Renal cortical epithelial cell (primary cell): ENCODE results near the gene RAB3C. TPM values are rescaled to one million over a fixed set of nuclear protein-coding genes. Genes with fewer than 3 reads are reported as not detected.

Experiments
- DNase-seq: peaks from one replicate; pipeline ENCODE4 v3.0.0-alpha.2; 2011; ENCODE audit warnings: low read depth
- total RNA-seq: library from RNA; depleted of rRNA; stranded (reverse); fragments of >200 nt; gene quantifications from 2 replicates; pipeline ENCODE4 v1.2.3, GENCODE V29; 2014

RAB3C gene
- total RNA-seq, 1 donor from 2014 or later = not detected

DNA sequence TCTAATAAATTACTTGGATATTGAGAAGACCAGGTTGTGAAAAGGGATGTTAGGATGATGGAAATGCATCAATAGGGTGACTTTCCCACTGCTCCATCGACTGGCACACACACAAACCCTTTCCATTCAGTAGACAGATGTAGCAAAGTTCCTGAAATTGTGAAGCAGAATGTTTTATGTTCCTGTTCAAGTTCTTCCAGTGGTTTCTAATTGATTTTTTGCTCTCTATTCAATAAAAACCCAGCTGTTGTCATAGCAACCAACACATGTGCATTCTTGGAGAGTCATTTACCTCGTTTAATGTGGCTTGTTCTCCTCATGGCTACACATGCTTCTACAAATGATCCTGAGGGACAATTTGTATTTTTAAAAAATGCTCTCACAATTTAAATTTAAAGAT, 244.6 kb downstream of the RAB3C start:
- peak; percentile 3 for DNase-seq

DNA sequence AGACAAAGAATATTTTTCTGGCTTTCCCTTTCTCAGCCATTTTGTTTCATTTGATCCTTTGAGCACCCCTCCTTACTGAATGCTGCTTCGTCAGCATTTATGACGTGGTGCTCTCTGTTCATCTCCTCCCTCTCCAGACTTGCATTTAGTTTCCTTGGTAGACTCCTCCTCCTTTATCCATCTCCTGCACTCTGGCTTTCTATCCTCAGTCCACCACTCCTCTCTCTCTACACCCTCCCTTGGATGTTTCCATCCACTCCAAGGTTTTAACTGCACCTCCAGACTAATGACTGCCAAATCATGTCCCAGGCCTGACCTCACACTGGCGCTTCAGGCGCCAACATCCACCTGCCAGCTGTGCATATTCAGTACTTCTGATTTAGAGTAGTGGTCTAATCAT, 245.4 kb downstream of the RAB3C start:
- DNase-seq = no peak

DNA sequence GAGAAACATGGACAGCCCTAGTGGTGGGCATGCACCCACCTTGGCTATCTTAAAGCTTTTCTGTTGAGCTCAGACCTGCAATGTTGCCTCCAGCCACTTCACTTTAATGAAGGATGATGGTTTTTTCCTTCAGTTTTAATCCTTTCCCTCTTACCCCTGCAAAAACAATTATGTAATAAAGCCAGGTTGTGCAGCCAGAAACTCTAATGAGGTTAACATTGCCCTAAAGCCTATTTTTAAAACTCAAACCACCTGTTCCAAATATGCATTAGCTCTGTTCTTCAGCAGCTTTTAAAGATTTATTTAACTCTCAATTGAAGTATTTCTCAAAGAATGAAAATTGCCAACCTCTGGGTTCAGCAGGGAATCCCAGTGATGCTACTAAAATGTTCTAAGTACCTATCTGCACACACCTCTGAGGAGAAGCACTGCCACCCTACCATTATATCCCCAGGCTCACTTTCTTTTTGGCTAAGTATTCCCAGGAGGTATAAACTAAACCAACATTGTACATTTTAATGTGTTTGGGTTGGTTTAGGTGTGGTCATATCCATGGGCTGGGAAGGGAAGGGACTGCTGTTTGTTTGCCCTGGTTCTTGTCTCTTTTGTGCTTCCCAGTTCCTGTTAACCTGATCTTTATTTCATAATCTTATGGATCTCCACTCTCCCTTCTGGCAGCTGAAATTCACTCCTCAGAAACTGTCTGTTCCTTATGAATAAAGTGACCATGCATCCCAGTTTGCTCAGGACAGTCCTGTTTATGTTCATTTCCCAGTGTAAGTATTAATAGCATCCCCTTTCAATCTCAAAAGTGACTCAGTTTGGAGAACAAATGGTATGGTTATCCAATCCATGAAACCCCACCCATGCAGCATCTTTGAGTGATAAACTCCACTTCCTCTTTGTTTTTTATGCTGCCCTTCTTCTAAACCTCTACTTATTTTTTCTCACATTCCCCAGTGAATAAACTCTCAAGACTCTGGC, 251.7 kb downstream of the RAB3C start:
- DNase-seq = no peak

DNA sequence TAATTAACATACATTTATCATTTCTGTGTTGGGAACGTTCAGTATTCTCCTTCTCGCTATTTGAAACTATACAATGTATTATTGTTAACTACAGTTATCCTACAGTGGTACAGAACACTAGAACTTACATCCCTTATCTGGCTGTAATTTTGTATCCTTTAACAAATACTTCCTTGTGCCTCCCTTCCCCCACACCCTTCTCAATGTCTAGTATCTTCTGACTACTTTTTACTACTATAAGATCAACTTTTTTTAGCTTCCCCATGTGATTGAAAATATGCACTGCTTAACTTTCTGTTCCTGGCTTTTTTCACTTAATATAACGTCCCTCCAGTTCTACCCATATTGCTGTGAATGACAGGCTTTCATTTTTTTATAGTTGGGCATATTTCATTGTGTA, 253.5 kb downstream of the RAB3C start:
- DNase-seq = no peak

DNA sequence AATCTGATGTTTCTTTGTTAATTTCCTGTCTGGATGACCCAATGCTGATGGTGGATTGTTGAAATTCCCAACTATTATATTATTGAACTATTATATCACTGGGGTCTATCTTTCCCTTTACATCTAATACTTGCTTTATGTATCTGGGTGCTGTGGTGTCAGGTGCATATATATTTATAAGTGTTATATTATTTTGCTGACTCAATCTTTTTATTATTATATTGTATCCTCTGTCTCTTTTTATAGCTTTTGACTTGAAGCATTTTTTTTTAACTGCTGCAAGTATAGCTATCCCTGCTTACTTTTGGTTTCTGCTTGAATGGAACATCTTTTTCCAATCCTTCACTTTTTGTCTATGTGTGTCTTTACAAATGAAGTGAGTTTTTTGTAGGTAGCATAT, 255.9 kb downstream of the RAB3C start:
- DNase-seq = no peak

DNA sequence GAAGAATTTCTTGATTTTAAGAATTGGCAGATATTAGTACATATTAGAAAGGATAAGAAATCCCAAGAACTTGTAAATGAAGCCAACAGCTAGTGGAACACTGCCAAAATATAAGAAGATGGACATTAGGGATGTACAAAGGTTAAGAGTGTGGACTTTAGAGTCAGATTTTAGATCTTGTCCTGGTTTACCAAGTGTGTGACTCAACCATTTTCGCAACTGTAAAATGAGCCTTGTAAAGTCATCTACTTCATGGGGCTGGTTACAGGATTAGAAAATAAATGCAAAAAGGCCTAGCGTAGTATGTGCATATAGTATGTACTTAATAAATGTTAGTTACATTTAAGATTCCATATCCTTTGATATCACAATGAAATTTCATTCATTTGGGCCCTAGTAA, 260.0 kb downstream of the RAB3C start:
- DNase-seq = peak; percentile 53

DNA sequence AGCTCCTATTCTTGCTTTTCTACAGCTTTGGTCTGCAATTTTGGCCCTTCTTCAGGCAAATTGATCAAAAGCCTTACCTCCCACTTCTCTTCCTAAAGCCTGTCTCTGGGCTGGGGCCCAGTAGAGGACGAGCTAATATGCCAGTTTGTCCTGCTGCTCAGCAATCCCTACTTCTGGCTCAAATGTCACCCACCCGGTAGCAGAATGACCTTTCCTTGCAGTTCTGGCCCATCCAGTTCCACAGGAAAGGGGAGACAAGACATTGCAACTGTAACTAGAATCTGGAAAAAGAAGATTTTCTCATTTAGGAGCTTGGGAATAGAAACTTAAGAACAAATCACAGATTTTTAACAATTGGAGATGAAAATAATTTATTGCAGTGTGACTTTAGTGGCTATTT, 261.5 kb downstream of the RAB3C start:
- DNase-seq = no peak

DNA sequence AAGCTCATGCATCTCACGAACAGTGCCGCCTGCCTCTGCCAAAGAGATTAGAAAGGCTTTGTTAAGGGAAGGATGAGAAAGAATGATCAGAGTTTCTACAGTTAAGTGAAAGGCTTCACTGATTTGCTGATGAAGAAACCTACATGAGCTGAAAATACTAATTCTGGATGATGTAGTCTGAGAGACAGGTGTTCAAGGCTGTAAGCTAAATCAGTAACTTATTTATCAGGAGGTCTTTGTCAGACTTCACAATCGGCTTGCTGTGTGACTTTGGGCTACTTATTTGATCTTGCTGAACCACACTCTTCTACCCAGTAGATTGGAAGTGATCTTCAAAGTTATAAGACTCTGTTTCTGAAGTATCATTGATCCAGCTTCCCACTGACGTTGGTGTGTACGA, 264.2 kb downstream of the RAB3C start:
- no peak for DNase-seq

DNA sequence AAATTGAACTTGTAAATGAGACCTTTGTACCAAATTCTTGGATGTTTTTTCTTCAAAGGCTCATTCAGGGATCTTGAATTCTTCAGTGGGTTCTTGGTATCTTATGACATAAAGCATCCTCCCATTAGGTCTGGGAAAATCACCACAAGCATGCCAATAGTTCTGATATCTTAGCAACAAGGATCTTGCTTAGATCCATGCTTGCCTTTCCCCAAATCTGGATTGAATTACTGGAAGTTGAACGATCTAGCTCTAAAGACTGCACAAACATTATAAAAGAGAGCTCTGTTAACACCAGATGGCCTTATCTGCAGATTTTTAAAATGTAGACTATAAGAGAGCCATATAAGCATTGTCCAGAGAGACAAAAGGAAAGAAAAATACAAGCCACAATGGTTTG, 266.3 kb downstream of the RAB3C start:
- DNase-seq = no peak

DNA sequence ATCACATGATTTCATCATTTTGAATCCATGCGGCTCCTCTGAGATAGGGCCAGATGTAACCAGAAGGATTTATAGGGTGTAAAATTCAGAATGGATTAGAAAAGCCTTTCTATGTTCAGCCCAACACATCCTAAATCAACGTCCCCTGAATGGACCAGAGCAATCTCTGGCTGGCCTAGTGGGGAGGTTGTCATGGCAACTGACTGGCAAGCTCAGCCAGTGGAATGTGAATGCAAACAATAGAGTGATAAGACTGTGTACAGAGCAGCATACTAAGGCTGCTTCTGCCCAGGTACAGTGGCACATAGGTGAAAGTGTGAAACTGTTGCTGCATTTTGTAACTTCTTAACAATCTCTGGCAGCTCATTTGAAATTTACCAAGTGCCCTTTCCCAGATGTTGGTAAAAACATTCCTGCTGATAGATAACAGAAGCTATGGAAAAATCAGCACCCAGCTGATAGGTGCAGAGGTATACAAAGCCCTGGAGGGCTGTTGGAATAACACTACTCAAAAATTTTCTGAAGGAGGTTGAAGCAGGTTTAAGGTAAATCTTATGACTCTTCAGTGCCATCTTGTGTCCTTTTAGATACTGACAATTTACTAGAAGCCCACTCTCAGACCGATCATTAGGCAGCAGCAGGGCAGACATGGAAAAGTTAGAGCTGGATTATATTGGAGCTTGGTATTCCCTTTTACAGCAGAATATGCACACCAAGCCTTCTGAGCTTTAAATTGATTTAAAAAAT, 267.2 kb downstream of the RAB3C start:
- DNase-seq = peak; percentile 57

DNA sequence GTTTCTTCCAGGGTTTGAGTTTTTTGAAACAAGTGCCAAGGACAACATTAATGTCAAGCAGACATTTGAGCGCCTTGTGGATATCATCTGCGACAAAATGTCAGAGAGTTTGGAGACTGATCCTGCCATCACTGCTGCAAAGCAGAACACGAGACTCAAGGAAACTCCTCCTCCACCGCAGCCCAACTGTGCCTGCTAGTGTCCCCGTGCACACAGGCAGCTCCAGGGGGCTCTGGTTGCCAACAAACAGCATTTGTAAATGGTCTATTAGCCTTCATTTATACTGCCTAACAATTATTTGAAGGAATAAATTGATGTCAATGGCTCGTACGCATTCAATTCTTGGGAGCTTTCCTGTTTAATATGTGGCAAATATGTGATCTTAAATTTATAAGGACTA, 268.3 kb downstream of the RAB3C start:
- DNase-seq = no peak

DNA sequence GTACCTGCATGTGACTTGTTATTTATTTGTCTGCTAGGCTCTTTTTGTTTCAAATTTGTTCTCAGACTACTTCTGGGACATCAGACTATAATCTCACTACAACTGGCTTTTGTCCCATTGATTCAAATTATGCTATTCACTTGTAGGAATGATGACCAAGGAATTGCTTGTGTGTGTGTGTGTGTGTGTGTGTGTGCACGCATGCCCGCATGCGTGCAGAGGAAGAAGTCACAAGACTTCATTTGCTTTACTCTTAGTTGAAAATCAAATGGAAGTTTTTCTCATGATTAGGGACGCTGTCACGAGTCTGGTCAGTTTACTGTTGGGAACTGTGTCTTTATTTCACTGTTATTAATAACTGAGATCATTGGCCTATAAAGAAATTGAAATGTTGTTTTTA, 268.7 kb downstream of the RAB3C start:
- DNase-seq = no peak

DNA sequence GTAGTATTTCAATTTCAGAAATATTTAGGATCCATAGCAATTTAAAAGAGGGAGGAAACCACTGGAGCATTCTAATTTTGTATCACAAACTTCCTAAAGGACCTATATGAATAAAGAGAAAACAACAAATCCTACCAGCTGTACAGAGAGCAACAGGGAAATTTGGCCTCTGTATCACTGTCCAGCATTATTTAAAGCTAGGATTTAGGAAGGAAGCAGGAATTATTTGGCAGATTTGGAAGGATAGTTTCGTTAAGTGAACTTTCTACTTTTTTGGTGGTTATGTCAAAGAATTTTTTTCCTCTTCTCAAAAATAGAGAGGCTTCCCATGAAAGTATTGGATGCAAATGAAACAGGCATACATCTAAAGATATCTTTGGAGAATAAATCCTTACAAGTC, 269.7 kb downstream of the RAB3C start:
- no peak for DNase-seq

DNA sequence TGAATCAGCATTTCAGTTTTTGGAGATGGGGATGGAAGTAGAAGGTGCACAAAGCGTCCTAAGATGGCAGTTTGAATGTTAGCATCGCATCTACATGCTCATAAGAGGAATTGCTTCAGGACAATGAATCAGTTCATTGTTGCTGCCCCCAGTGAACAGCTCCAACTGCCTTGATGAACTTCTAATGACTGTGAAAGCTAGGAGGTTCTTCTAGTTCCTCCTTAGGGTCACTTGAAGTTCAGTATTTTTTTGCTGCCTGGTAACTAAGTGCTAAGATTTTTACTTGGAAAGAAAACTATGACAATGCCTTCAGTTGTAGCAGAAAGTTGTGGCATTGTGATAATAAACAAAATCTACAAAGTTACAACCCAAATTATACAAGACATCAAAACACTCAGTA, 271.6 kb downstream of the RAB3C start:
- DNase-seq = no peak

DNA sequence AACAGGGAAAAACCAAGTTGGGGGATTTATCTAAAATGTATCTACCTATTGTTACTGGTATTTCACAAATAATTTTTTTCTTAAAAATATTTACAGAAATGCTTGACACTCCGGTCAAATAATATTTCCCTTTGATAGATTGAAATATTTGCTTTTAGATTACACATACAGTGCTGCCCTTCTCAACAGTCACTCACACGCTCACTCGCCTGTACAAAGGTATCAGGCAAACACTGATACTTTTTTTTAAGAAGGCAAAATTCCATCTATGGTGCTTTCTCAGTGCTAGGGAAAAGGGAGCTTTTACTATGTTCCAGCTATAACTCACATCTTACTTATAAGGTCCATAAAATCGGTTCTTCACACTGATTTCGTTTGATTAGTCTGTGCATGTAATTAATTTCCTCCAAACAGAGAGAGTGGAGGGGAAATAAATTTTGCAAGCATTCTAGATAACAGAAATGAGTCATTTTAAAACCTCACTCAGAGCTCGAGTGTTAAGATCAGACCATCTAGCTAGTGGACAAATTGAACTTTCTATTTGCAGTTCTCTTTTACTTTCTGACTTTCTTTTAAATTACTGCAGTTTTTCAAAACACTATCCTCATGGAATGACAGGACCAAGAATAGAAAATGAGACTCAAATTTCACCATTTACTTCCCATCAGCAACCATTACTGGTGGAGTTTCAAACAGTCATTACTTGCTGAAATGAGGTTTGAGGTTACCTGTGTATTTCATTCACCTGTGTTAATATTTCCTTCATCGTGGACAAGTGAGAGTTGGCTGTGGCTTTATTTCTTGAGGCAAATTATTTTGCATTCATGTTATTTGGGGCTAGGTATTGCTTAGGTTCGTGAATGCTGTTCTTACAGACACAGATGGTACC, 273.2 kb downstream of the RAB3C start:
- DNase-seq = no peak

DNA sequence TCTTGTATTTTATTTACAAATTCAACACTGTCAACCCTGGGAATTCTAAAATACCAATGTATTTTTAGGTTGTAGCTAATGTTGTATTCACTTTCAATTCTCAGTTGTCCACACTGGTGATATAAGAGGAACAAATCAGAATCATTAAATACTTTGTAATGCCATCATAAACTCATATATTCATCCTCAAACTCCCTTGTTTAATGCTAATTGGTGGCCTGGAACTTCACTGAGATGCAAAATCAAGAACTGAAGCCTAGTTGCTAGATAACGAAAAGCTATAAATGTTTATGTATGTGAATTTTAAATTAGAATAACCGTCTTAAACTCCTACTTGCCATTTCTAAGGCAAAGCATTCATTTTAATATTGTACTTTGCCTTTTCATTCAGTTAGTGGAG, 274.7 kb downstream of the RAB3C start:
- no peak for DNase-seq

DNA sequence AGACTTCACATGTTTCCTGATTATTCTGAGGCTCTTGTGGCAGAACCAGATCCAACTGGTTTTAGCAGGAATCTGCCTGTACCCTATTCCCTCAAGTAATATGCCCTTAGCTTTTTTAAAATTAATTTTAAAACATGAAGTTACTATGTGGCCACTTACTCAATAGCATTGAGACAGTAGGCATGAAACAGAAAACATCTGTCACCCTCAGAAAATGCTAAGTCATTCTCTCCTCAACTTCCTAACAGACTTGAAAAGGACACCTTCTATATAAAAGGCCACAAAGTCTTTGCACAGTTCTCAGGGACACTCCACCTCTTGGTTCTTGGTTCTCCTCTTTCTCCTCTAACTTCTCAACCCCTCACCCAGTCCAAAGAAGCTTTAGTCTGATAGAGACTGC, 277.8 kb downstream of the RAB3C start:
- no peak for DNase-seq

DNA sequence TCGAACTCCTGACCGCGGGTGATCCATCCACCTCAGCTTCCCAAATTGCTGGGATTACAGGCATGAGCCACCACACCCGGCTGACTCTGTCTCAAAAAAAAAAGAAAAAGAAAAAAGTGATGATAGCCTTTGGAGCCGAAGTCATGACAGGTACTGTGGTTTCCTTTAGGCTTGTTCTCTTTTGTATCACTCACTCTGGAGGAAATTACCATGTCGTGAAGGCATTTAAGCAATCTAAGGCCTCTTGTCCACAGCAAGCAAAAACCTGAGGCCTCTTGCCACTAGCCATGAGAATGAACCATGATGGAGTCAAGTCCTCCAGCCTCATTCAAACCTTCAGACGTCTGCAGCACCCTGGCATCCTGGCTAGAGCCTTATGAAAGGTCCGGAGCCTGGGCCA, 286.1 kb downstream of the RAB3C start:
- no peak for DNase-seq

DNA sequence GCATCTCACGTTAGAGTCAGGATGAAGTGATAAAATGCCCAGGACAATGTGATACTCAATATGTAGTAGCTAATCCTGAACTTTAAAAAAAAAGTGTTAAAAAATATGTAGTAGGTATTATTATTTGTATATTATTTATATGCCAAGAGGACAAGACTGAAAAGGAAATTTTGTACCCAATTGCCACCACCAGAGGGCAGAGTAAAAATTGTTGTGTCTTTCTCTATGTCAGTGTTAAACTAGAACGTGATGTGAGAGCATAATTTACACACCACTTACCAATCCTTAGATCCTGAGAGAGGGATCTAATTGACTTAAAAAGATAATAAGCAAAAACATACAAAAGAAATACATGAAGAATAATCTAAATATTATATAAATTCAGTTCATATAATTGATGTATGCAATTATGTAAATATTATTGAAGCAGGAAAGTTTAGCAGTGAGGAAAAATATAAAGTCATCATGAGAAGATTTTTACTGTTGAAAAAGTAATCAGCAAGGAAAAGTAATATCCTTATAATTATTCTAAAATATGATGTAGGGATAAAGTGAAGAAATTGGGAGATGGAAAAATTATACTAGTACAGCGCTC, 288.9 kb downstream of the RAB3C start:
- DNase-seq = peak; percentile 47

DNA sequence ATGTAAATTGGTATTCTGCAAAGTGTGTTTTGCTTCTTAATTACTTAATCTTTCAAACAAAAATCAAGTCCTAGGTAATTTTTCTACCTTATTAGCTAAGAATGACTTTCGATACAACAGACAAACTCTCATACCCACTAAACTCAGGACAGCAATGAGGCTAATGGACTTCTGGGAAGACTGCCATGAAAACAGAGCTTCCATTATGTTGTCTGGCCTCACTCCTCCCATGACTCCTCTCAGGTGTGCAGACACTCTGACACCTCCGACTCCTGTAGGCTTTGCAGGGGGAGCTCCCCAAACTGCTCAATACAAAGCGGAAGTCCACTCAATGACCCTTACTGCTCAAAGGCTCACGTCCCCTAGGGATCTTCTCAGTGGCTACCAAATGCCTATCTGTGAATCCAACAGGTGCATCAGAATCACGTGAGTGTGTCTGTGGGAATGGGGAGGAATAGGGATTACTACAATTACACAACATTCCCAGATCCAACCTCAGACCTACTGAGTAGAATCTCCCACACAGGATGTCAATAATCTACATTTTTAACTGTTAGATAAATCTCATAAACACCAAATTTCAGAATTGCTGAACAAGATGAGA, 289.9 kb downstream of the RAB3C start:
- DNase-seq = no peak

DNA sequence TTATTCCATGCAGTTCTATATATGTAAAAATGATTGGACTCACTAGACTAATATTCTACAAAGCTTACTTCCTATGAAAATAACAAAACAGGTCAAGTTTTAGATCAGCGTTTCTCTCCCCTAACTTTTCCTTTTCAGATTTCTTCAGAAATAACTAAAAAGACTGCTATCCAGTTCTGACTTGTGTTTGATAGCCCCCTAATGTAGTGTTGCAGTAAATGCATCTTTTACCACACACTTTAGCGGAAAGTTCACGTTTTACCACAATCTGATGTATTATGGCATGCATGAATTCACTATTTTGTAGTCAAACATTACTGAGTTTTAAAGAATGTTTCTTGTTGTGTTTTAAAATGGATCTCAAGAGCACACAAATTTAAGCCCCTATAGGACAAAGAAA, 292.7 kb downstream of the RAB3C start:
- DNase-seq = no peak
